Stomach (tissue), 9 donors: ENCODE data around the gene SHISA3. TPM values are rescaled to one million over a fixed set of nuclear protein-coding genes. Genes with fewer than 3 reads are reported as not detected.
A peak's percentile ranks its signal among the peaks of the same experiment; 100 is the strongest.

Source experiments
- DNase-seq, 2 donors: peaks; one replicate each; pipeline versions ENCODE4 v3.0.0 to v3.0.0-alpha.2; 2013 to 2019
- H3K27ac ChIP-seq, 5 donors: fragments of 200-600 bp in 4 of 5; sonication (generic) in 4 of 5; one replicate each; pipeline ENCODE4 v1.5.1; 2013 to 2019; ENCODE audit warnings: mild to moderate bottlenecking in 1 of 5, moderate library complexity in 1 of 5
- H3K27me3 ChIP-seq, 3 donors: fragments of 200-600 bp; sonication (generic); one replicate each; pipeline ENCODE4 v1.5.1; 2017 to 2019; ENCODE audit warnings: mixed run types in 1 of 3
- H3K36me3 ChIP-seq, 4 donors: fragments of 200-600 bp; sonication (generic); 1 replicate in 3 of 4; 2 replicates in 1 of 4; pipeline ENCODE4 v1.5.1; 2016 to 2019
- H3K4me1 ChIP-seq, 4 donors: fragments of 200-600 bp; sonication (generic); one replicate each; pipeline ENCODE4 v1.5.1; 2016 to 2019
- H3K4me3 ChIP-seq, 4 donors: fragments of 200-600 bp; sonication (generic) in 3 of 4; one replicate each; pipeline ENCODE4 v1.5.1; 2016 to 2019; ENCODE audit warnings: mild to moderate bottlenecking in 1 of 4
- H3K9me3 ChIP-seq, 4 donors: fragments of 200-600 bp; sonication (generic); one replicate each; pipeline ENCODE4 v1.5.1; 2016 to 2019
- EP300 ChIP-seq: sonication (generic); formaldehyde crosslinking; IDR thresholded peaks from one replicate; pipeline ENCODE4 v1.6.1; 2017; ENCODE audit warnings: antibody characterized with exemption
- POLR2A ChIP-seq, 4 donors: fragments of 450-650 bp; IDR thresholded peaks; one replicate each; pipeline ENCODE4 v1.6.1; 2016; ENCODE audit warnings: antibody characterized with exemption in 4 of 4, control low read depth in 2 of 4, mild to moderate bottlenecking in 1 of 4, moderate library complexity in 1 of 4
- POLR2AphosphoS5 ChIP-seq, 3 donors: sonication (generic); formaldehyde crosslinking; IDR thresholded peaks; one replicate each; pipeline ENCODE4 v1.6.1; 2016; ENCODE audit warnings: antibody characterized with exemption in 3 of 3
- WGBS, 5 donors: extraction: QIAGEN DNeasy Blood & Tissue Kit in 3 of 5; methylation state at CpG; one replicate each; pipeline versions ENCODE4 v1.1.5 to v1.1.7; 2013 to 2018; 5-methylcytosine and 5-hydroxymethylcytosine counted together
- intact Hi-C: fragments of 100-400 bp; cut with DNase I; formaldehyde crosslinking; loops from one replicate; pipeline ENCODE4 v1.15.1; 2023; ENCODE audit warnings: low total_unique reads
- polyA plus RNA-seq, 3 donors: library from polyadenylated mRNA; stranded (reverse); fragments of 200-250 nt; gene quantifications; one replicate each; pipeline ENCODE4 v1.2.3, GENCODE V29; 2013
- total RNA-seq, 5 donors: library from RNA; depleted of rRNA; stranded (reverse); fragments of >200 nt; gene quantifications; one replicate each; pipeline versions ENCODE4 v1.1.0 to v1.2.3, GENCODE V29; 2014 to 2016
- TF ChIP-seq, protein P1 (sequence below), 7 experiments: fragments of 450-650 bp in 4 of 7; fragments of 200-600 bp in 3 of 7; sonication (generic) in 3 of 7; IDR thresholded peaks; one replicate each; pipeline ENCODE4 v1.5.1; 2016 to 2019; ENCODE audit warnings: antibody characterized with exemption in 7 of 7, control low read depth in 2 of 7, mild to moderate bottlenecking in 1 of 7
- donor health status: healthy with polysubstance abuse.
- donor health status: Bipolar disorder and iron deficiency.
- donor health status: healthy.

Gene SHISA3
- total and polyA plus RNA-seq, 8 donors: 0.44 to 8.4 (median 1.7) TPM; not detected in 1

- 20 to 35% (median 33%) methylated on average over 17 of the region's 17 CpGs for WGBS, 5 donors
- peaks cover 0 to 75% (median 43%) of the 10 kb centered on the region in 3 donors for H3K27me3 ChIP-seq
These were observed 932 bp upstream of the SHISA3 start for GRCh38 chr4:42396361-42396751.

GRCh38 chr4:42397635-42398170, 415 bp downstream of the SHISA3 start:
- intact Hi-C loops: no loop called here
- Histone ChIP-seq H3K36me3 (no peaks in the 10 kb centered on the region), H3K9me3 (no peaks in the 10 kb centered on the region), H3K27me3 (peaks cover 0 to 88% (median 44%) of the 10 kb centered on the region in 3 donors), H3K4me1 (peaks cover 29 to 33% (median 31%) of the 10 kb centered on the region in 4 donors), H3K4me3 (peak overlapping the region; percentile 49 to 68 (median 55)), H3K27ac (peak overlapping the region in 3 of 5 donors; percentile 8 to 49 (median 20))
- peak in 1 of 2 donors; percentile 63 for DNase-seq
- 0 to 2% (median 1%) methylated on average over 10 to 52 of the region's 52 CpGs for WGBS, 5 donors
- TF ChIP-seq POLR2AphosphoS5 (IDR thresholded peaks at IDR 0.05) (no peak), POLR2A (IDR thresholded peaks at IDR 0.05) (no peak), EP300 (no peak)
- TF ChIP-seq, protein P1, sequence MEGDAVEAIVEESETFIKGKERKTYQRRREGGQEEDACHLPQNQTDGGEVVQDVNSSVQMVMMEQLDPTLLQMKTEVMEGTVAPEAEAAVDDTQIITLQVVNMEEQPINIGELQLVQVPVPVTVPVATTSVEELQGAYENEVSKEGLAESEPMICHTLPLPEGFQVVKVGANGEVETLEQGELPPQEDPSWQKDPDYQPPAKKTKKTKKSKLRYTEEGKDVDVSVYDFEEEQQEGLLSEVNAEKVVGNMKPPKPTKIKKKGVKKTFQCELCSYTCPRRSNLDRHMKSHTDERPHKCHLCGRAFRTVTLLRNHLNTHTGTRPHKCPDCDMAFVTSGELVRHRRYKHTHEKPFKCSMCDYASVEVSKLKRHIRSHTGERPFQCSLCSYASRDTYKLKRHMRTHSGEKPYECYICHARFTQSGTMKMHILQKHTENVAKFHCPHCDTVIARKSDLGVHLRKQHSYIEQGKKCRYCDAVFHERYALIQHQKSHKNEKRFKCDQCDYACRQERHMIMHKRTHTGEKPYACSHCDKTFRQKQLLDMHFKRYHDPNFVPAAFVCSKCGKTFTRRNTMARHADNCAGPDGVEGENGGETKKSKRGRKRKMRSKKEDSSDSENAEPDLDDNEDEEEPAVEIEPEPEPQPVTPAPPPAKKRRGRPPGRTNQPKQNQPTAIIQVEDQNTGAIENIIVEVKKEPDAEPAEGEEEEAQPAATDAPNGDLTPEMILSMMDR (IDR thresholded peaks at IDR 0.05): no peak

More at GRCh38 chr4:42396361-42396751, 932 bp upstream of the SHISA3 start:
- TF ChIP-seq EP300 (no peak), POLR2AphosphoS5 (IDR thresholded peaks at IDR 0.05) (no peak), POLR2A (IDR thresholded peaks at IDR 0.05) (no peak)
- TF ChIP-seq, protein P1 (IDR thresholded peaks at IDR 0.05): no peak
- H3K36me3 ChIP-seq: no peaks in the 10 kb centered on the region
- peaks cover 29 to 33% (median 31%) of the 10 kb centered on the region in 4 donors for H3K4me1 ChIP-seq
- peak in 1 of 2 donors; percentile 39 for DNase-seq
- intact Hi-C loops: no loop called here
- H3K27ac ChIP-seq: no peak overlapping the region
- H3K9me3 ChIP-seq: no peaks in the 10 kb centered on the region
- peak overlapping the region; percentile 49 to 68 (median 55) for H3K4me3 ChIP-seq

- peaks cover 0 to 93% (median 44%) of the 10 kb centered on the region in 3 donors for H3K27me3 ChIP-seq
- DNase-seq: no peak
- peak overlapping the region in 2 of 5 donors; percentile 8 to 49 for H3K27ac ChIP-seq
- TF ChIP-seq POLR2A (IDR thresholded peaks at IDR 0.05) (no peak), POLR2AphosphoS5 (IDR thresholded peaks at IDR 0.05) (no peak), EP300 (no peak)
- TF ChIP-seq, protein P1 (IDR thresholded peaks at IDR 0.05): no peak
- H3K36me3 ChIP-seq: no peaks in the 10 kb centered on the region
- WGBS, 5 donors: 1 to 3% (median 2%) methylated on average over 13 to 60 of the region's 60 CpGs
- H3K4me3 ChIP-seq: peak overlapping the region; percentile 49 to 68 (median 55)
- intact Hi-C loops: no loop called here
- H3K9me3 ChIP-seq: no peaks in the 10 kb centered on the region
- peaks cover 29 to 33% (median 31%) of the 10 kb centered on the region in 4 donors for H3K4me1 ChIP-seq
These were observed 1.0 kb downstream of the SHISA3 start for GRCh38 chr4:42398171-42398870.

- Histone ChIP-seq H3K9me3 (no peaks in the 10 kb centered on the region), H3K27me3 (peaks cover 0 to 96% (median 44%) of the 10 kb centered on the region in 3 donors), H3K4me1 (peaks cover 29 to 33% (median 31%) of the 10 kb centered on the region in 4 donors), H3K4me3 (peak overlapping the region; percentile 49 to 68 (median 55)), H3K27ac (no peak overlapping the region), H3K36me3 (no peaks in the 10 kb centered on the region)
- TF ChIP-seq POLR2A (IDR thresholded peaks at IDR 0.05) (no peak), POLR2AphosphoS5 (IDR thresholded peaks at IDR 0.05) (no peak), EP300 (no peak)
- TF ChIP-seq, protein P1 (IDR thresholded peaks at IDR 0.05): no peak
- intact Hi-C loops: no loop called here
- 3 to 15% (median 8%) methylated on average over 23 to 24 of the region's 24 CpGs for WGBS, 5 donors
- DNase-seq: peak in 1 of 2 donors; percentile 35
These were observed 1.6 kb downstream of the SHISA3 start for GRCh38 chr4:42398871-42399331.
